ENCODE results near the gene CADPS. TPM values are rescaled to one million over a fixed set of nuclear protein-coding genes. Genes with fewer than 3 reads are reported as not detected.

CADPS gene
- total RNA-seq, 1 donor from 2014 or later, result not detected

DNA sequence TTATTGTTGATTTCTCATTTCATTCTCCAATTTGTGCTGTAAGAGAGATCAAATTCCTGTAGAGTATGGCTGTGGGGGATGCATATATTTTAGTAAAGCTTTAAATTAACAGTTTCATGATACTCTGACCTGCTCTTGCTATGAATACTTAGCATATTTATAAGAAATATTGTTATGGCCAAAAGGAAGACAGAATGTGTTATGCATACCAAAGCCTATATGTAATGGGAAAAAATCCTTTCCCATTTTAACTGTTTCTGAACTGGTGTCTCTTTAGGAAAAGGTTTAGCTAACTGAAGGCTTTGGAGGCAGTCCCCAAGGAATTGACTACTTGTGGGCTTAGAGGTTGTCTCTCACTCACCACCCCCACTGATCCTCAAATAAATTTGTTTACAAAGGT lies 59.2 kb downstream of the CADPS start:
- H3K36me3 ChIP-seq, result no peaks in the 10 kb centered on the region
- no peak overlapping the region for H3K27ac ChIP-seq
- DNase-seq (ENCODE audit: low spot score in 2 of 2), result no peak
- H3K4me3 ChIP-seq, result no peak overlapping the region
- H3K27me3 ChIP-seq, result no peaks in the 10 kb centered on the region
- no peaks in the 10 kb centered on the region for H3K9me3 ChIP-seq
- TF ChIP-seq CTCF (IDR thresholded peaks at IDR 0.05), result no peak
- no peaks in the 10 kb centered on the region for H3K4me1 ChIP-seq
- intact Hi-C loops (cut with DNase I), result no loop called here

GRCh38 chr3:62812631-62813030 lies 62.6 kb downstream of the CADPS start:
- DNase-seq (ENCODE audit: low spot score in 2 of 2), result no peak
- intact Hi-C loops (cut with DNase I), result no loop called here
- no peak overlapping the region for H3K4me3 ChIP-seq
- H3K9me3 ChIP-seq, result no peaks in the 10 kb centered on the region
- TF ChIP-seq CTCF (IDR thresholded peaks at IDR 0.05), result no peak
- no peak overlapping the region for H3K27ac ChIP-seq
- no peaks in the 10 kb centered on the region for H3K36me3 ChIP-seq
- no peaks in the 10 kb centered on the region for H3K4me1 ChIP-seq
- H3K27me3 ChIP-seq, result no peaks in the 10 kb centered on the region

- no peaks in the 10 kb centered on the region for H3K36me3 ChIP-seq
- H3K4me1 ChIP-seq, result no peaks in the 10 kb centered on the region
- no peaks in the 10 kb centered on the region for H3K9me3 ChIP-seq
- H3K4me3 ChIP-seq, result no peak overlapping the region
- H3K27me3 ChIP-seq, result no peaks in the 10 kb centered on the region
- DNase-seq (ENCODE audit: low spot score in 2 of 2), result no peak
- no peak overlapping the region for H3K27ac ChIP-seq
- intact Hi-C loops (cut with DNase I), result no loop called here
- no peak for TF ChIP-seq CTCF (IDR thresholded peaks at IDR 0.05)
Observed at GRCh38 chr3:62811119-62811518, 64.1 kb downstream of the CADPS start.

DNA sequence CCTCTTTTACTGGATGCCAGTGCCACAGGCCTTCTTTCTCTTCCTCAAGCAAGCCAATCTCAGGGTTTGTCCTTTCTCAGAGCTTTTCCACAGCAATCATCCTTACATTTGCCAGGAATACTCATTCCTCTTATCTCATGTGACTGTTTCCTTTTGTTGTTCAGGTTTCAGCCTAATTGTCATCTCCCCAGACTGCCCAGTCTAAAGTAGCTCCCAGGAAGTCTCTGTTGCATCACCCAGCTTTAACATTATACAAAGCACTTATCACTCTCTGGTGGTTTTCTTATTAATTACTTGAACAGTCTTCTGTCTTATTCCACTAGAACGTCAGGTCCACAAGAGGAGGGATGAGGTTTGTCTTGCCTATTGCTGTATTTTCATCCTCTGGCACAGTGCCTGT lies 65.8 kb downstream of the CADPS start:
- no peak for DNase-seq (ENCODE audit: low spot score in 2 of 2)
- Histone ChIP-seq H3K9me3 (no peaks in the 10 kb centered on the region), H3K4me1 (no peaks in the 10 kb centered on the region), H3K27me3 (no peaks in the 10 kb centered on the region), H3K36me3 (no peaks in the 10 kb centered on the region), H3K4me3 (no peak overlapping the region), H3K27ac (no peak overlapping the region)
- no peak for TF ChIP-seq CTCF (IDR thresholded peaks at IDR 0.05)
- intact Hi-C loops (cut with DNase I), result no loop called here

DNA sequence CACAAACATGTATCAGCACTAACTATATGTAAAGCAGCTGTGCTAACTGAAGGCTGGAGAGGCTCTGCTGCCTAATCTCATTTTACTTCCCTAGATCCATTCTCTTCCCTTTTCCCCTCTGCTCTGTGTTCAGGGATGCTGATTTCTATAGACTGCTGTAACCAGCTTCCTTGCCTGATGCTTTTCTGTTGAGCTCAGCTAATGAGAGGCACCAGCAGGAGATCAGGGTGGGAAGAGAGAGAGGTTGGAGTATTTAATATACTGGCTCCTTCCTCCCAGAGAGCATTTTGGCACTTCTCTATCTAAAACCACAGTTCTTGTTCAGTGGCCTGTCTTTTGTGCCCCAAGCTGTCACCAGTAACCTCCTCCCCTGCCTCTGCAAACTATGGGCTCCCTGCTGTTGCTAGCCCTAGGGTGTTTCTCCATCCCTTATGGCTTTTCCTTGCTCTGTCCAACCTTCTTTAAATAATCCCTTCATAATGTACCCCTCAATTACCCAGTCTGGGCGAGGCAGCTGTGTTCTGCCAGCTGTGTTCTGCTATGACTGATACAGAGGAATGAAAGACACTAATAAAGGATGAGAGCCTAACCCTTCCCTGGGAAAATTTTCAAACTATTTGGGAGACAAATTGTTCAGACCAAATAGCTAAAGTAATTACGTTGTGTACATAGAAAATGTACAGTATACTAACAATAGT lies 69.5 kb downstream of the CADPS start:
- TF ChIP-seq CTCF (IDR thresholded peaks at IDR 0.05), result no peak
- Histone ChIP-seq H3K27me3 (no peaks in the 10 kb centered on the region), H3K4me1 (no peaks in the 10 kb centered on the region), H3K36me3 (no peaks in the 10 kb centered on the region), H3K9me3 (no peaks in the 10 kb centered on the region), H3K4me3 (no peak overlapping the region), H3K27ac (no peak overlapping the region)
- no peak for DNase-seq (ENCODE audit: low spot score in 2 of 2)
- intact Hi-C loops (cut with DNase I), result no loop called here

- no peak for DNase-seq (ENCODE audit: low spot score in 2 of 2)
- Histone ChIP-seq H3K27me3 (no peaks in the 10 kb centered on the region), H3K36me3 (no peaks in the 10 kb centered on the region), H3K4me1 (no peaks in the 10 kb centered on the region), H3K9me3 (no peaks in the 10 kb centered on the region), H3K27ac (no peak overlapping the region), H3K4me3 (no peak overlapping the region)
- intact Hi-C loops (cut with DNase I), result no loop called here
- no peak for TF ChIP-seq CTCF (IDR thresholded peaks at IDR 0.05)
Observed at GRCh38 chr3:62805106-62805505, 70.1 kb downstream of the CADPS start.
